GM19023 (cell line): ENCODE data around the gene CRNN.

Experiments used
- ATAC-seq: cut with Tn5 transposase; IDR thresholded peaks from one replicate; pipeline ENCODE4 v1.9.1; 2021; ENCODE audit warnings: mild to moderate bottlenecking, moderate library complexity; ENCODE audit not compliant: unreplicated experiment

Gene CRNN

GRCh38 chr1:152426731-152427130 is 12.7 kb upstream of the CRNN start:
- no peak for ATAC-seq

- no peak for ATAC-seq
Observed at GRCh38 chr1:152419917-152420316, 5.9 kb upstream of the CRNN start.

- no peak for ATAC-seq
Observed at GRCh38 chr1:152415454-152416227, 1.6 kb upstream of the CRNN start.

- no peak for ATAC-seq
Observed at GRCh38 chr1:152412756-152413155, 1.3 kb downstream of the CRNN start.

- ATAC-seq = no peak
Observed at GRCh38 chr1:152411134-152411533, 2.9 kb downstream of the CRNN start.

GRCh38 chr1:152410599-152410998 is 3.5 kb downstream of the CRNN start:
- ATAC-seq = no peak

- no peak for ATAC-seq
Observed at GRCh38 chr1:152410028-152410427, 4.0 kb downstream of the CRNN start.

GRCh38 chr1:152408664-152409063 is 5.4 kb downstream of the CRNN start:
- no peak for ATAC-seq

GRCh38 chr1:152398812-152399698 is 15.0 kb downstream of the CRNN start:
- no peak for ATAC-seq

- ATAC-seq = no peak
Observed at GRCh38 chr1:152397474-152397873, 16.6 kb downstream of the CRNN start.

- no peak for ATAC-seq
Observed at GRCh38 chr1:152394151-152394550, 19.9 kb downstream of the CRNN start.

- no peak for ATAC-seq
Observed at GRCh38 chr1:152392909-152393308, 21.2 kb downstream of the CRNN start.

- no peak for ATAC-seq
Observed at GRCh38 chr1:152388889-152389288, 25.2 kb downstream of the CRNN start.

- no peak for ATAC-seq
Observed at GRCh38 chr1:152386940-152387339, 27.1 kb downstream of the CRNN start.

GRCh38 chr1:152380932-152381331 is 33.1 kb downstream of the CRNN start:
- no peak for ATAC-seq

- no peak for ATAC-seq
Observed at GRCh38 chr1:152374451-152374850, 39.6 kb downstream of the CRNN start.

- ATAC-seq = no peak
Observed at GRCh38 chr1:152372672-152373071, 41.4 kb downstream of the CRNN start.

- ATAC-seq = no peak
Observed at GRCh38 chr1:152367436-152367835, 46.6 kb downstream of the CRNN start.

- no peak for ATAC-seq
Observed at GRCh38 chr1:152359906-152360305, 54.2 kb downstream of the CRNN start, which contains the start of gene FLG2. Gene FLG2, minus strand, starts transcription at chr1:152360006. Its CDS starts 1,122 bp downstream, at chr1:152358884.
